Breast epithelium (tissue), 4 donors: ENCODE measurements around the gene ITGB8. TPM values are rescaled to one million over a fixed set of nuclear protein-coding genes. Genes with fewer than 3 reads are reported as not detected.

Source experiments
- DNase-seq, 2 donors: peaks; one replicate each; pipeline ENCODE4 v3.0.0-alpha.2; 2019; ENCODE audit warnings: low spot score in 2 of 2
- H3K27ac ChIP-seq, 2 donors: fragments of 200-600 bp; sonication (generic) in 1 of 2; one replicate each; pipeline ENCODE4 v1.5.1; 2016 to 2019; ENCODE audit warnings: mild to moderate bottlenecking in 1 of 2
- H3K27me3 ChIP-seq, 2 donors: fragments of 200-600 bp; sonication (generic) in 1 of 2; one replicate each; pipeline versions ENCODE4 v1.5.1 to v1.6.0; 2017 to 2019; ENCODE audit warnings: control low read depth in 1 of 2, mild to moderate bottlenecking in 1 of 2
- H3K36me3 ChIP-seq: fragments of 200-600 bp; one replicate; pipeline ENCODE4 v1.5.1; 2019
- H3K4me1 ChIP-seq, 2 donors: fragments of 200-600 bp; sonication (generic); one replicate each; pipeline ENCODE4 v1.5.1; 2016 to 2019; ENCODE audit warnings: control low read depth in 1 of 2
- H3K4me3 ChIP-seq, 3 donors: fragments of 200-600 bp; sonication (generic); 1 replicate in 2 of 3; 2 replicates in 1 of 3; pipeline ENCODE4 v1.5.1; 2016 to 2019; ENCODE audit warnings: mild to moderate bottlenecking in 3 of 3, moderate library complexity in 2 of 3
- H3K9me3 ChIP-seq, 2 donors: fragments of 200-600 bp; sonication (generic) in 1 of 2; one replicate each; pipeline ENCODE4 v1.5.1; 2016 to 2019; ENCODE audit warnings: control low read depth in 1 of 2
- POLR2A ChIP-seq: fragments of 450-650 bp; IDR thresholded peaks from one replicate; pipeline ENCODE4 v1.6.1; 2016; ENCODE audit warnings: antibody characterized with exemption, mild to moderate bottlenecking, moderate library complexity
- POLR2AphosphoS5 ChIP-seq, 3 donors: sonication (generic); formaldehyde crosslinking; IDR thresholded peaks; one replicate each; pipeline ENCODE4 v1.6.1; 2017; ENCODE audit warnings: antibody characterized with exemption in 3 of 3
- intact Hi-C: fragments of 100-400 bp; cut with DNase I; formaldehyde crosslinking; loops from one replicate; pipeline ENCODE4 v1.15.1; 2023; ENCODE audit warnings: low total_unique reads
- total RNA-seq, 3 donors: library from RNA; depleted of rRNA; stranded (reverse); fragments of >200 nt; gene quantifications; one replicate each; pipeline ENCODE4 v1.1.0, GENCODE V29; 2016
- TF ChIP-seq, protein P1 (sequence below), 3 donors: fragments of 450-650 bp; IDR thresholded peaks; one replicate each; pipeline ENCODE4 v1.5.1; 2016 to 2017; ENCODE audit warnings: antibody characterized with exemption in 3 of 3, mild to moderate bottlenecking in 3 of 3, moderate library complexity in 3 of 3

The ITGB8 gene
- total RNA-seq, 3 donors from 2014 or later, result 1.6 to 154 (median 52.1) TPM

DNA sequence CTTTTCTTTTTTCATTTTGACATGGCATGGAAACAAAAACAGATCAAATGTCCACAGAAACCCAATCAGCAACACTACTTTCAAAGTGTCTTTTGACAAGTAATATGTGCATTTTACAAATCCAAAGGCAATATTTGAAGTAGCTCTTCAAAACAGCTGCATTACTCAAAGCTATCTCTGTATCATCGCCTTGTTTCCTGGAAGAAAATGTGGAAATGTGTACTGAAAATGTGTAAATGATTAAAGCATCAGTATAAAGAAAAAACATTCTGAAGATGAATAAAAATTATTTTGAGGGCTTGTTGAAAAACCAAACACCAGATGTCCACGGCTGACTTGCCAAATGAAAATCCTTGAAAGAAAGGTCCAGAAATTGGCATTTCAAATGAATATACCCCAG lies 16.5 kb upstream of the ITGB8 start:
- no peaks in the 10 kb centered on the region for H3K9me3 ChIP-seq
- H3K36me3 ChIP-seq, result no peaks in the 10 kb centered on the region
- no peak overlapping the region for H3K4me3 ChIP-seq
- H3K27ac ChIP-seq, result no peak overlapping the region
- H3K4me1 ChIP-seq, result no peaks in the 10 kb centered on the region
- H3K27me3 ChIP-seq, result no peaks in the 10 kb centered on the region
- intact Hi-C loops, result loop anchor here (10.0 kb wide), 1 partner anchor 1861 kb away; no protein-coding TSS in a partner anchor
- TF ChIP-seq POLR2AphosphoS5 (IDR thresholded peaks at IDR 0.05), result no peak
- TF ChIP-seq POLR2A, result no peak
- TF ChIP-seq, protein P1, sequence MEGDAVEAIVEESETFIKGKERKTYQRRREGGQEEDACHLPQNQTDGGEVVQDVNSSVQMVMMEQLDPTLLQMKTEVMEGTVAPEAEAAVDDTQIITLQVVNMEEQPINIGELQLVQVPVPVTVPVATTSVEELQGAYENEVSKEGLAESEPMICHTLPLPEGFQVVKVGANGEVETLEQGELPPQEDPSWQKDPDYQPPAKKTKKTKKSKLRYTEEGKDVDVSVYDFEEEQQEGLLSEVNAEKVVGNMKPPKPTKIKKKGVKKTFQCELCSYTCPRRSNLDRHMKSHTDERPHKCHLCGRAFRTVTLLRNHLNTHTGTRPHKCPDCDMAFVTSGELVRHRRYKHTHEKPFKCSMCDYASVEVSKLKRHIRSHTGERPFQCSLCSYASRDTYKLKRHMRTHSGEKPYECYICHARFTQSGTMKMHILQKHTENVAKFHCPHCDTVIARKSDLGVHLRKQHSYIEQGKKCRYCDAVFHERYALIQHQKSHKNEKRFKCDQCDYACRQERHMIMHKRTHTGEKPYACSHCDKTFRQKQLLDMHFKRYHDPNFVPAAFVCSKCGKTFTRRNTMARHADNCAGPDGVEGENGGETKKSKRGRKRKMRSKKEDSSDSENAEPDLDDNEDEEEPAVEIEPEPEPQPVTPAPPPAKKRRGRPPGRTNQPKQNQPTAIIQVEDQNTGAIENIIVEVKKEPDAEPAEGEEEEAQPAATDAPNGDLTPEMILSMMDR (IDR thresholded peaks at IDR 0.05), result no peak
- DNase-seq, result no peak

DNA sequence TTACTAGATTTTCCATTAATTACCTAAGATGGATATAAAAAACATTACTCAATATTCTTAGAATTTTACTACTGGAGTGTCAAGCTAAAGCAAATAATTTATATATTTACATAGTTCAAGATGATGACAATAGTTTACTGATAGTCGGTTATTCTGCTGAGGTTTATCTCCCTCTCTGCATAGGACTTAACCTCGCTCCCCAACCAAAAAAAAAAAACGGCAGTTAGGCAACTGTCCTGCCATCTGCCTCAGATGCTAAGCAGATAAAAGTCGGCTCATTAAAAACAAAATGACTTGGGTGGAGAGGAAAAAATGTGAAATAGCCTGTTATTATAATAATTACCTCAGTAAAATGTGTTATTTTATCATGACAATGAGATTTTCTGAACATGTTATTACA lies 14.0 kb upstream of the ITGB8 start:
- Histone ChIP-seq H3K9me3 (no peaks in the 10 kb centered on the region), H3K4me1 (no peaks in the 10 kb centered on the region), H3K4me3 (no peak overlapping the region), H3K36me3 (no peaks in the 10 kb centered on the region), H3K27me3 (no peaks in the 10 kb centered on the region), H3K27ac (no peak overlapping the region)
- DNase-seq, result no peak
- TF ChIP-seq, protein P1 (IDR thresholded peaks at IDR 0.05), result no peak
- TF ChIP-seq POLR2AphosphoS5 (IDR thresholded peaks at IDR 0.05) (no peak), POLR2A (no peak)
- intact Hi-C loops, result loop anchor here (10.0 kb wide), 1 partner anchor 1858 kb away; no protein-coding TSS in a partner anchor

DNA sequence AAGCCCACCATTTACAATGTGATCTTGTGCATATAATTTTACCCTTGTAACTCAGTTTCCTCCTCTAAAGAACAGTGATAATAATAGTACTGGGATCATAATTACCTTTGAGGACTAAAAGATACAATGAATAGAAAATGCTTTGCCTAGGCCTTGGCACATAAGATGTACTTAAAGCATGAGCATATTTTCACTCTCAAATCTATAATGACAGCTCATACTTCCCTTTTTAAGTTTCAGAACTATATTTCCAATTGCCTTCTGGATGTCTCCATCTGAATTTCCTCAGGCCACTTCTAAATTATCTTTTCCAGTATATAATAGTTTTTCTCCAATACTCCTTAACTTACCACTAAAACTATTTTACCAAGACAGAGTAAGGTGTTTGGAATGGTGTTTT lies 13.3 kb upstream of the ITGB8 start:
- Histone ChIP-seq H3K27ac (no peak overlapping the region), H3K4me3 (no peak overlapping the region), H3K9me3 (no peaks in the 10 kb centered on the region), H3K27me3 (no peaks in the 10 kb centered on the region), H3K36me3 (no peaks in the 10 kb centered on the region), H3K4me1 (no peaks in the 10 kb centered on the region)
- TF ChIP-seq POLR2A (no peak), POLR2AphosphoS5 (IDR thresholded peaks at IDR 0.05) (no peak)
- TF ChIP-seq, protein P1 (IDR thresholded peaks at IDR 0.05), result no peak
- intact Hi-C loops, result loop anchor here (10.0 kb wide), 1 partner anchor 1857 kb away; no protein-coding TSS in a partner anchor
- DNase-seq, result no peak

DNA sequence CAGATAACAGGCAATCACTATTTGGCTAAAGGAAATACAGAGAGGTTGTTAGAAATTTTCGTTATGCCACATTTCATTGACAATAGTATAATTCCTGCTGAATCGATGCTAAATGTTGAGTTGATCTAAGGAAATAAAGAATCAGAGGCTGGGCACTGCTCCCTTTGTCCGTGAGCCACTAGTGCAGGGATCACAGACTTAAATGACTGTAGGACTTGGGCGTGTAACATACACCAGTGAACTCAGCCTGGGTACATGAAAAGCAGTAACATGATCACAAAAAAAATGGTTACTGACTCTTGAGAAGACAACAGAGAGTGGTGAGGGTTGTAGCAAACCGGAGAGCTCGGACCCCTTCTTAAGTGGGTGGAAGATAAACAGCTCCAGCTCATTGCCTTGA lies 11.8 kb upstream of the ITGB8 start:
- intact Hi-C loops, result loop anchor here (10.0 kb wide), 1 partner anchor 1856 kb away; no protein-coding TSS in a partner anchor
- Histone ChIP-seq H3K27ac (no peak overlapping the region), H3K27me3 (no peaks in the 10 kb centered on the region), H3K4me3 (no peak overlapping the region), H3K9me3 (no peaks in the 10 kb centered on the region), H3K4me1 (no peaks in the 10 kb centered on the region), H3K36me3 (no peaks in the 10 kb centered on the region)
- TF ChIP-seq POLR2A (no peak), POLR2AphosphoS5 (IDR thresholded peaks at IDR 0.05) (no peak)
- TF ChIP-seq, protein P1 (IDR thresholded peaks at IDR 0.05), result no peak
- DNase-seq, result no peak

DNA sequence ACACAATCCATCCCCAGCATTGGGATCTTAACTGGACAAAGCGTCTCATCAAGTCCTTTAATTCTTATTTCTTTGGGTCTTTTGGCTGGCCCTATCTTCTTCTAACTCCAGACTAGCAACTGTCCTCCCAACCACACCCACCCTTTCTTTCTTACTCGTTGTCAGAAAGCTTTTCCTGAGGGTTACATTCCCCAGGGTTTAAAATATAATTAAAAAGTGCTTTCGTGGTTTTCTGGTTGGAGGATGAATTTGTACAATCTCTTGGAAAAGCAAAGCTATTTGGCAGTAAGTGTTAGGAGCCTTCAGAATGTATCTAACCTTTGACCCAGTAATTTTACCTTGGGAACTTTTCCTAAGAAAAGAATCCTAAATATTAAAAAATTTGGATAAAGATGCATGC lies 10.4 kb upstream of the ITGB8 start:
- no peak overlapping the region for H3K4me3 ChIP-seq
- TF ChIP-seq POLR2A (no peak), POLR2AphosphoS5 (IDR thresholded peaks at IDR 0.05) (no peak)
- TF ChIP-seq, protein P1 (IDR thresholded peaks at IDR 0.05), result no peak
- intact Hi-C loops, result no loop called here
- H3K36me3 ChIP-seq, result no peaks in the 10 kb centered on the region
- no peak overlapping the region for H3K27ac ChIP-seq
- no peaks in the 10 kb centered on the region for H3K4me1 ChIP-seq
- no peaks in the 10 kb centered on the region for H3K27me3 ChIP-seq
- DNase-seq, result no peak
- H3K9me3 ChIP-seq, result no peaks in the 10 kb centered on the region
